Keratinocyte (primary cell): ENCODE results near the gene RSPH1. TPM values are rescaled to one million over a fixed set of nuclear protein-coding genes. Genes with fewer than 3 reads are reported as not detected.

Experiments
- DNase-seq: peaks from one replicate; pipeline ENCODE4 v3.0.0-alpha.2; 2011; ENCODE audit warnings: low read depth, missing footprints, low spot score
- FAIRE-seq: peaks from 2 replicates; lab custom pipeline; 2011; peaks lifted over from hg19 to GRCh38; lab: Jason Lieb, UNC
- H2AFZ ChIP-seq: 2 replicates; pipeline ENCODE4 v1.6.0; 2012; ENCODE audit warnings: low read length, control low read depth, inconsistent platforms; ENCODE audit not compliant: control insufficient read depth
- H3K27ac ChIP-seq: 2 replicates; pipeline ENCODE4 v1.5.1; 2011; ENCODE audit warnings: low read length; ENCODE audit not compliant: control insufficient read depth, insufficient read depth
- H3K27me3 ChIP-seq: 3 replicates; pipeline ENCODE4 v1.6.0; 2011; ENCODE audit warnings: low read length; ENCODE audit not compliant: control insufficient read depth, insufficient read depth; ENCODE audit errors: extremely low read depth
- H3K36me3 ChIP-seq, 2 experiments: 2 replicates in 1 of 2; 3 replicates in 1 of 2; pipeline ENCODE4 v1.5.1; 2011; ENCODE audit warnings: low read length in 2 of 2, mild to moderate bottlenecking in 1 of 2; ENCODE audit not compliant: control insufficient read depth in 2 of 2, insufficient read depth in 2 of 2; ENCODE audit errors: extremely low read depth in 1 of 2
- H3K4me1 ChIP-seq: 3 replicates; pipeline ENCODE4 v1.5.1; 2011; ENCODE audit warnings: low read length; ENCODE audit not compliant: control insufficient read depth, insufficient read depth; ENCODE audit errors: extremely low read depth
- H3K4me2 ChIP-seq: 3 replicates; pipeline ENCODE4 v1.6.0; 2011; ENCODE audit warnings: low read depth, low read length; ENCODE audit not compliant: control insufficient read depth, insufficient read depth; ENCODE audit errors: extremely low read depth
- H3K4me3 ChIP-seq, 3 experiments: fragments of 200-600 bp in 1 of 3; sonication (generic) in 1 of 3; 2 replicates in 2 of 3; 3 replicates in 1 of 3; pipeline ENCODE4 v1.5.1; 2011 to 2016; ENCODE audit warnings: low read length in 3 of 3, mild to moderate bottlenecking in 3 of 3, control low read depth in 2 of 3, inconsistent platforms in 1 of 3, low read depth in 1 of 3, mixed read lengths in 1 of 3, mixed run types in 1 of 3, moderate library complexity in 1 of 3; ENCODE audit not compliant: control insufficient read depth in 2 of 3, insufficient read depth in 2 of 3; ENCODE audit errors: extremely low read depth in 1 of 3
- H3K79me2 ChIP-seq: 2 replicates; pipeline ENCODE4 v1.6.0; 2012; ENCODE audit warnings: low read length; ENCODE audit not compliant: control insufficient read depth, insufficient read depth
- H3K9ac ChIP-seq: 3 replicates; pipeline ENCODE4 v1.6.0; 2011; ENCODE audit warnings: low read length; ENCODE audit not compliant: control insufficient read depth, insufficient read depth; ENCODE audit errors: extremely low read depth
- H3K9me1 ChIP-seq: 3 replicates; pipeline ENCODE4 v1.6.0; 2011; ENCODE audit warnings: low read length; ENCODE audit not compliant: control insufficient read depth, insufficient read depth; ENCODE audit errors: extremely low read depth
- H3K9me3 ChIP-seq: 2 replicates; pipeline ENCODE4 v1.5.1; 2012; ENCODE audit warnings: low read depth, low read length; ENCODE audit not compliant: control insufficient read depth
- H4K20me1 ChIP-seq: 3 replicates; pipeline ENCODE4 v1.6.0; 2011; ENCODE audit warnings: low read length; ENCODE audit not compliant: control insufficient read depth, insufficient read depth; ENCODE audit errors: extremely low read depth
- CTCF ChIP-seq, 3 experiments: IDR thresholded peaks in 1 of 3; conservative IDR thresholded peaks in 1 of 3; optimal IDR thresholded peaks in 1 of 3; 2 replicates in 2 of 3; 3 replicates in 1 of 3; pipeline versions ENCODE3 to v1.5.1; 2011; ENCODE audit warnings: low read length in 3 of 3, mild to moderate bottlenecking in 3 of 3, moderate library complexity in 2 of 3, control low read depth in 1 of 3, inconsistent platforms in 1 of 3; ENCODE audit not compliant: insufficient read depth in 2 of 3; ENCODE audit errors: extremely low read depth in 1 of 3
- EZH2 ChIP-seq: IDR thresholded peaks from one replicate; pipeline ENCODE4 v1.6.1; 2012; ENCODE audit warnings: inconsistent platforms, mild to moderate bottlenecking, low read length, moderate library complexity
- dilution Hi-C: fragments of 300-500 bp; cut with MboI; formaldehyde crosslinking; loops from one replicate; pipeline ENCODE4 v1.7.0; 2020; ENCODE audit warnings: low sequenced_read_pairs; ENCODE audit not compliant: extremely low pct_ligation_motif_present
- polyA plus RNA-seq, 5 experiments: library from polyadenylated mRNA; depleted of rRNA in 3 of 5; stranded (reverse) in 3 of 5; stranded (forward) in 1 of 5; unstranded in 1 of 5; fragments of >200 nt; gene quantifications; 1 replicate in 1 of 5; 2 replicates in 3 of 5; 3 replicates in 1 of 5; pipeline versions ENCODE4 v1.2.1 to v1.2.3, GENCODE V29; 2011 to 2012; ENCODE audit warnings: missing spikeins in 2 of 5, low read depth in 1 of 5, low replicate concordance in 1 of 5

Gene RSPH1
- polyA plus RNA-seq, 1 donor (not counting 4 experiments of a cell fraction or from before 2014, with no cell fraction given): 0.50 TPM

GRCh38 chr21:42475036-42475435, 21.0 kb downstream of the RSPH1 start:
- no peaks in the 10 kb centered on the region for H3K36me3 ChIP-seq
- H3K27me3 ChIP-seq: no peaks in the 10 kb centered on the region
- no peak for TF ChIP-seq EZH2
- peak overlapping the region; percentile 45 for H3K4me2 ChIP-seq
- H3K79me2 ChIP-seq: no peaks in the 10 kb centered on the region
- peaks cover 17% of the 10 kb centered on the region for H3K4me1 ChIP-seq
- H3K9ac ChIP-seq: peak overlapping the region; percentile 38
- DNase-seq (no peak), FAIRE-seq (no peak)
- H2AFZ ChIP-seq: no peak overlapping the region
- dilution Hi-C loops: no loop called here
- no peaks in the 10 kb centered on the region for H4K20me1 ChIP-seq
- H3K9me1 ChIP-seq: no peaks in the 10 kb centered on the region
- no peak overlapping the region for H3K4me3 ChIP-seq
- H3K27ac ChIP-seq: peak overlapping the region; percentile 38
- H3K9me3 ChIP-seq: no peaks in the 10 kb centered on the region

- H3K27ac ChIP-seq: peak overlapping the region; percentile 38
- dilution Hi-C loops: no loop called here
- H3K27me3 ChIP-seq: no peaks in the 10 kb centered on the region
- DNase-seq (peak; percentile 48), FAIRE-seq (peak; percentile 94)
- no peaks in the 10 kb centered on the region for H3K36me3 ChIP-seq
- peak overlapping the region in 1 of 3 experiments; percentile 1 for H3K4me3 ChIP-seq
- H3K4me2 ChIP-seq: peak overlapping the region; percentile 45
- peak overlapping the region; percentile 38 for H3K9ac ChIP-seq
- peaks cover 17% of the 10 kb centered on the region for H3K4me1 ChIP-seq
- H3K9me1 ChIP-seq: no peaks in the 10 kb centered on the region
- TF ChIP-seq CTCF (optimal IDR thresholded peaks at IDR 0.05 in 1 of 3, IDR thresholded peaks at IDR 0.05 in 1 of 3, conservative IDR thresholded peaks at IDR 0.05 in 1 of 3; ENCODE audit: extremely low read depth in 1 of 3, insufficient read depth in 2 of 3, low read length in 3 of 3): peak in 1 of 3 experiments; percentile 23
- TF ChIP-seq EZH2: no peak
- H2AFZ ChIP-seq: peak overlapping the region; percentile 82
- no peaks in the 10 kb centered on the region for H3K9me3 ChIP-seq
- H3K79me2 ChIP-seq: no peaks in the 10 kb centered on the region
- H4K20me1 ChIP-seq: no peaks in the 10 kb centered on the region
Measured at GRCh38 chr21:42474043-42474831, 21.8 kb downstream of the RSPH1 start.
